K562 (cell line): ENCODE results near the gene ARHGAP9. TPM values are rescaled to one million over a fixed set of nuclear protein-coding genes. Genes with fewer than 3 reads are reported as not detected.

ENCODE experiments used
- ATF6 ChIP-seq: sonication (generic); formaldehyde crosslinking; IDR thresholded peaks from 2 replicates; pipeline ENCODE4 v1.4.0; 2020; ENCODE audit warnings: mild to moderate bottlenecking, missing genetic modification reagents
- ATF7 ChIP-seq: fragments of 450-650 bp; IDR thresholded peaks from 2 replicates; pipeline ENCODE4 v1.7.1; 2014; ENCODE audit warnings: mild to moderate bottlenecking, moderate library complexity
- BCL6 ChIP-seq: fragments of 250-450 bp; sonication (Bioruptor Pico); IDR thresholded peaks from 2 replicates; pipeline ENCODE4 v1.4.0; 2020
- BRF1 ChIP-seq: IDR thresholded peaks from 3 replicates; pipeline ENCODE4 v1.6.1; 2011; ENCODE audit warnings: borderline replicate concordance, mild to moderate bottlenecking; ENCODE audit not compliant: insufficient read length; ENCODE audit errors: extremely low read depth
- E2F1 ChIP-seq: sonication (generic); formaldehyde crosslinking; IDR thresholded peaks from 2 replicates; pipeline ENCODE4 v1.8.1; 2023; ENCODE audit warnings: mild to moderate bottlenecking, missing genetic modification reagents, moderate library complexity
- ETV5 ChIP-seq: sonication (generic); formaldehyde crosslinking; IDR thresholded peaks from 2 replicates; pipeline ENCODE4 v1.4.0; 2020; ENCODE audit warnings: low read depth, mild to moderate bottlenecking, missing genetic modification reagents
- FOS ChIP-seq: IDR thresholded peaks from 3 replicates; pipeline ENCODE4 v1.6.1; 2011; ENCODE audit not compliant: insufficient read length; ENCODE audit errors: extremely low read depth
- GATAD2B ChIP-seq: fragments of 450-650 bp; IDR thresholded peaks from 2 replicates; pipeline ENCODE4 v1.6.1; 2017; ENCODE audit warnings: mild to moderate bottlenecking, borderline replicate concordance
- HDAC2 ChIP-seq: fragments of 450-650 bp; IDR thresholded peaks from 2 replicates; pipeline ENCODE4 v1.6.1; 2016; ENCODE audit warnings: mild to moderate bottlenecking
- HDAC6 ChIP-seq: IDR thresholded peaks from 2 replicates; pipeline ENCODE4 v1.6.1; 2012; ENCODE audit warnings: low read depth, mild to moderate bottlenecking, control low read depth, inconsistent platforms, low read length, moderate library complexity
- HNRNPUL1 ChIP-seq: fragments of 200-400 bp; formaldehyde crosslinking; IDR thresholded peaks from 2 replicates; pipeline ENCODE4 v1.6.1; 2017; ENCODE audit warnings: low read length
- JUN ChIP-seq, 2 experiments: sonication (generic) in 1 of 2; formaldehyde crosslinking in 1 of 2; IDR thresholded peaks; 2 replicates each; pipeline versions ENCODE4 v1.6.1 to v1.8.0; 2012 to 2022; ENCODE audit warnings: borderline replicate concordance in 2 of 2, mild to moderate bottlenecking in 2 of 2, improper control_type of control experiment in 1 of 2, low read depth in 1 of 2, low read length in 1 of 2, missing genetic modification reagents in 1 of 2
- KDM5B ChIP-seq: fragments of 200-600 bp; sonication (generic); IDR thresholded peaks from 2 replicates; pipeline ENCODE4 v1.6.1; 2012; ENCODE audit warnings: low read depth, mild to moderate bottlenecking, moderate library complexity, low read length, control low read depth, inconsistent platforms; ENCODE audit not compliant: insufficient replicate concordance
- PHB ChIP-seq: fragments of 250-450 bp; sonication (Bioruptor Pico); IDR thresholded peaks from 2 replicates; pipeline ENCODE4 v1.5.0; 2021
- PRMT5 ChIP-seq: sonication (generic); formaldehyde crosslinking; IDR thresholded peaks from 2 replicates; pipeline ENCODE4 v1.5.0; 2020; ENCODE audit warnings: missing genetic modification reagents
- SMARCA5 ChIP-seq: fragments of 450-650 bp; IDR thresholded peaks from 2 replicates; pipeline ENCODE4 v1.6.1; 2016
- SMARCE1 ChIP-seq: fragments of 450-650 bp; IDR thresholded peaks from 2 replicates; pipeline ENCODE4 v1.7.1; 2016; ENCODE audit warnings: mild to moderate bottlenecking
- TAF9B ChIP-seq: fragments of 450-650 bp; IDR thresholded peaks from 2 replicates; pipeline ENCODE4 v1.6.1; 2018; ENCODE audit warnings: mild to moderate bottlenecking; ENCODE audit not compliant: partially characterized antibody
- ZC3H11A ChIP-seq: IDR thresholded peaks from 2 replicates; pipeline ENCODE4 v1.6.1; 2012; ENCODE audit warnings: low read depth, low read length, improper control_type of control experiment
- ZNF146 ChIP-seq: IDR thresholded peaks from one replicate; pipeline ENCODE4 v1.6.1; 2018; ENCODE audit warnings: missing compliant biosample characterization; ENCODE audit not compliant: unreplicated experiment
- ZNF224 ChIP-seq: sonication (generic); formaldehyde crosslinking; IDR thresholded peaks from 2 replicates; pipeline ENCODE4 v1.8.0; 2022; ENCODE audit warnings: mild to moderate bottlenecking, missing genetic modification reagents
- ZNF274 ChIP-seq: IDR thresholded peaks from 2 replicates; pipeline ENCODE4 v1.6.1; 2011; ENCODE audit warnings: low read depth, mild to moderate bottlenecking, low read length, moderate library complexity, borderline replicate concordance
- ZNF589 ChIP-seq: fragments of 200-800 bp; sonication (Bioruptor generic); IDR thresholded peaks from 2 replicates; pipeline ENCODE4 v1.6.1; 2016; ENCODE audit warnings: low read depth, missing genetic modification characterization, missing compliant biosample characterization
- ZNF778 ChIP-seq: fragments of 450-650 bp; formaldehyde crosslinking; IDR thresholded peaks from 2 replicates; pipeline ENCODE4 v1.4.0; 2020; ENCODE audit warnings: mild to moderate bottlenecking, moderate library complexity
- polyA plus RNA-seq, 8 experiments: library from polyadenylated mRNA; depleted of rRNA in 4 of 8; stranded (reverse) in 5 of 8; unstranded in 3 of 8; fragments of >200 nt; fragmentation: Nextera tagmentation in 2 of 8; fragmentation: Illumina TruSeq in 1 of 8; extraction: Ambion mirVana in 2 of 8; extraction: Trizol in 1 of 8; gene quantifications; 2 replicates each; pipeline versions ENCODE4 v1.2.1 to v1.2.3, GENCODE V29; 2011 to 2014; ENCODE audit warnings: inconsistent platforms in 1 of 8, missing spikeins in 1 of 8
- total RNA-seq, 7 experiments: library from RNA; depleted of rRNA in 6 of 7; stranded (reverse); fragments of >200 nt in 6 of 7; fragmentation: Illumina TruSeq in 2 of 7; extraction: Trizol in 2 of 7; gene quantifications; 2 replicates each; pipeline versions ENCODE4 v1.2.1 to v1.2.3, GENCODE V29; 2011 to 2021; ENCODE audit warnings: low replicate concordance in 1 of 7
- TF ChIP-seq, protein P1 (sequence below): fragments of 250-450 bp; sonication (Bioruptor Pico); IDR thresholded peaks from 2 replicates; pipeline ENCODE4 v1.8.0; 2022; ENCODE audit warnings: inconsistent platforms, mild to moderate bottlenecking, moderate library complexity, borderline replicate concordance

The ARHGAP9 gene
- total and polyA plus RNA-seq, 9 of the 15 experiments (the other 6 are each of a cell fraction or from before 2014, with no cell fraction given), result 1.5 to 10.2 (median 5.1) TPM

DNA sequence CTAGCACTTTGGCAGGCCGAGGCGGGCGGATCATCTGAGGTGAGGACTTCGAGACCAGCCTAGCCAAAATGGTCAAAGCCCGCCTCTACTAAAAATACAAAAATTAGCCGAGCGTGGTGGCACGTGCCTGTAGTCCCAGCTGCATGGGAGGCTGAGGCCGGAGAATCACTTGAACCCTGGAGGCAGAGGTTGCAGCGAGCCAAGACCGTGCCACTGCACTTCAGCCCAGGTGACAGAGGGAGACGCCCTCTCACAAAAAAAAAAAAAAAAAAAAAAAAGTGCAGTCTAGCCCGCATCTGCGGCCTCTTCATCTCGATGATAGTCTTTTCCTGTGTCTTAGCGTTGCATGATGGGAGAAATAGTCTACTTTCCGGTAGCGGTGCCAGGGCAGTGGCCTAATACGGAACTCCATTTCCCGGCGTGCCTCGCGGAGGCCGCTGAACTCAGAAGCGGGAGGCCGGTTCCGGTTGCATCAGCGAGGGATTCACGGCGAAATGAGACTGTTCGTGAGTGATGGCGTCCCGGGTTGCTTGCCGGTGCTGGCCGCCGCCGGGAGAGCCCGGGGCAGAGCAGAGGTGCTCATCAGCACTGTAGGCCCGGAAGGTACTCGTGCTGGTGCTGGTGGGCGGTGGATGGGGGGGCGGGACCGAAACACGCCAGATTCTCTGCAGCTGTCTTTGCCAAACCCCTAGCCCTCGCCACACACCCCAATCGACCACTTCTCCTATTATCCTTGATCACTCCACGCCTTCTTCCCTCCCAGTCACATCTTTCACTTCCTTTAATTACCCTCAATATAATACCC, 8.1 kb upstream of the ARHGAP9 start, which contains the start of gene MARS1 (continued):
- TF ChIP-seq E2F1 (CRISPR knock-in tag) (no peak; the same call in none of the 2 replicates), ETV5 (CRISPR knock-in tag) (peak; percentile 90), ZNF224 (peak; percentile 73; the same call in 1 of the 2 replicates), SMARCA5 (peak; percentile 51; the same call in 1 of the 2 replicates), TAF9B (peak; percentile 53), ATF7 (peak; percentile 92), BCL6 (CRISPR knock-in tag) (no peak), ZNF274 (no peak), SMARCE1 (peak; percentile 48; the same call in 1 of the 2 replicates), ATF6 (CRISPR knock-in tag) (no peak), BRF1 (no peak), ZNF778 (CRISPR knock-in tag) (no peak), HDAC6 (no peak), FOS (no peak), GATAD2B (no peak), KDM5B (peak; percentile 70), HNRNPUL1 (no peak), ZNF589 (peak; percentile 40; the same call in 1 of the 2 replicates), ZC3H11A (no peak), JUN (IDR thresholded peaks at IDR 0.05; ENCODE audit: borderline replicate concordance, low read depth, low read length) (peak; percentile 72; the same call in 1 of the 2 replicates), JUN (CRISPR knock-in tag; IDR thresholded peaks at IDR 0.05; ENCODE audit: borderline replicate concordance) (no peak; the same call in 1 of the 2 replicates), HDAC2 (peak; percentile 62; the same call in 1 of the 2 replicates), PHB (CRISPR knock-in tag) (0 out of 2 replicates have a peak, but pooled peaks have one; percentile 46), PRMT5 (CRISPR knock-in tag) (no peak), ZNF146 (CRISPR knock-in tag) (no peak)
- TF ChIP-seq, protein P1, sequence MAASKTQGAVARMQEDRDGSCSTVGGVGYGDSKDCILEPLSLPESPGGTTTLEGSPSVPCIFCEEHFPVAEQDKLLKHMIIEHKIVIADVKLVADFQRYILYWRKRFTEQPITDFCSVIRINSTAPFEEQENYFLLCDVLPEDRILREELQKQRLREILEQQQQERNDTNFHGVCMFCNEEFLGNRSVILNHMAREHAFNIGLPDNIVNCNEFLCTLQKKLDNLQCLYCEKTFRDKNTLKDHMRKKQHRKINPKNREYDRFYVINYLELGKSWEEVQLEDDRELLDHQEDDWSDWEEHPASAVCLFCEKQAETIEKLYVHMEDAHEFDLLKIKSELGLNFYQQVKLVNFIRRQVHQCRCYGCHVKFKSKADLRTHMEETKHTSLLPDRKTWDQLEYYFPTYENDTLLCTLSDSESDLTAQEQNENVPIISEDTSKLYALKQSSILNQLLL (CRISPR knock-in tag), result no peak
